AG04449 (cell line): ENCODE measurements around the gene RGS9.

Source experiments
- CTCF ChIA-PET: fragments of 350-600 bp; formaldehyde crosslinking; extraction: SDS; loops from one replicate; lab custom pipeline; 2021; ENCODE audit warnings: antibody characterized with exemption; lab: Yijun Ruan, JAX
- POLR2A ChIA-PET: fragments of 400-600, 350-600 bp; formaldehyde crosslinking; extraction: SDS; loops from one replicate; lab custom pipeline; 2020; ENCODE audit warnings: antibody characterized with exemption, inconsistent platforms; lab: Yijun Ruan, JAX
- DNase-seq: peaks from one replicate; pipeline ENCODE4 v3.0.0-alpha.2; 2010; ENCODE audit warnings: low read depth, low spot score
- H3K4me3 ChIP-seq: 2 replicates; pipeline ENCODE4 v1.5.1; 2011; ENCODE audit warnings: low read depth, mild to moderate bottlenecking, control low read depth, low read length
- TF ChIP-seq, protein P1 (sequence below): IDR thresholded peaks from one replicate; pipeline ENCODE4 v1.5.1; 2011; ENCODE audit warnings: mild to moderate bottlenecking, moderate library complexity, low read length, control low read depth, inconsistent platforms; ENCODE audit not compliant: insufficient read depth; ENCODE audit errors: missing control alignments

The RGS9 gene

DNA sequence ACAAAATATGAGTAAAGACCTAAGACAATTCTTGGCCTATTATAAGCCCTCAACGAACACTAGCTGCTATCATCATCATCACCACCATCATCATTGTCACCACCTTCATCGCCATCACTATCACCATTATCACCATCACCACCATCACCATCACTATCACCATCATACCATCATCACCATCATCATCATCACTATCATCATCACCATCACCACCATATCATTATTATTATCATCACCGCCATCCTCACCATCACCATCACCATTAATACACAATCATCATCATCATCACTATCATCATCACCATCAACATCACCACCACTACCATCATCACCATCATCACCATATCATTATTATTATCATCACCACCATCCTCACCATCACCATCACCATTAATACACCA, 82.5 kb downstream of the RGS9 start:
- H3K4me3 ChIP-seq = no peak overlapping the region
- TF ChIP-seq, protein P1, sequence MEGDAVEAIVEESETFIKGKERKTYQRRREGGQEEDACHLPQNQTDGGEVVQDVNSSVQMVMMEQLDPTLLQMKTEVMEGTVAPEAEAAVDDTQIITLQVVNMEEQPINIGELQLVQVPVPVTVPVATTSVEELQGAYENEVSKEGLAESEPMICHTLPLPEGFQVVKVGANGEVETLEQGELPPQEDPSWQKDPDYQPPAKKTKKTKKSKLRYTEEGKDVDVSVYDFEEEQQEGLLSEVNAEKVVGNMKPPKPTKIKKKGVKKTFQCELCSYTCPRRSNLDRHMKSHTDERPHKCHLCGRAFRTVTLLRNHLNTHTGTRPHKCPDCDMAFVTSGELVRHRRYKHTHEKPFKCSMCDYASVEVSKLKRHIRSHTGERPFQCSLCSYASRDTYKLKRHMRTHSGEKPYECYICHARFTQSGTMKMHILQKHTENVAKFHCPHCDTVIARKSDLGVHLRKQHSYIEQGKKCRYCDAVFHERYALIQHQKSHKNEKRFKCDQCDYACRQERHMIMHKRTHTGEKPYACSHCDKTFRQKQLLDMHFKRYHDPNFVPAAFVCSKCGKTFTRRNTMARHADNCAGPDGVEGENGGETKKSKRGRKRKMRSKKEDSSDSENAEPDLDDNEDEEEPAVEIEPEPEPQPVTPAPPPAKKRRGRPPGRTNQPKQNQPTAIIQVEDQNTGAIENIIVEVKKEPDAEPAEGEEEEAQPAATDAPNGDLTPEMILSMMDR = no peak
- ChIA-PET POLR2A (no interaction called here), CTCF (interaction anchor here (0.8 to 5.5 kb wide), 5 partner anchors 9 to 946 kb away, joined by 3 to 30 read pairs (median 4); no protein-coding TSS in a partner anchor)
- DNase-seq = no peak

DNA sequence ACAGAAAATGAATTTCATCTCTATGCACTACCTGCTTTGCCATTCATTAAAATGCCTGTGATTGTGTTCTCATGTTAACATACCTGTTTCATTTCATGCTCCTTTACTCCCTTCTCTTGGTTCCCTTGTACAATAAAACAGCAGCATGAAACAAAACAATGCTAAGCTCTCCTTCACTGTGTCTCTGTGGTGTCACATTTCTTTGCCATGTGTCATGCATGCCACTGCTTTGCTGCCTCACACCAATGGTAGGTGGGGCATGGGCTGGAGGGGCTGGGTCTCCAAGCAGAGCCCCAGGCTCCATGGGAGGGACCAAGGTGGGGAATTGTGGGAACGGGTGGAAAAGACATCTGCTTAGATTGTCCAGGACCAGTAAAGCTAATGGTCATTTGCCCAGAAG, 83.6 kb downstream of the RGS9 start:
- H3K4me3 ChIP-seq = no peak overlapping the region
- TF ChIP-seq, protein P1 = no peak
- ChIA-PET CTCF (interaction anchor here (1.1 to 5.5 kb wide), 4 partner anchors 10 to 944 kb away, joined by 3 to 30 read pairs (median 5); no protein-coding TSS in a partner anchor), POLR2A (no interaction called here)
- no peak for DNase-seq

DNA sequence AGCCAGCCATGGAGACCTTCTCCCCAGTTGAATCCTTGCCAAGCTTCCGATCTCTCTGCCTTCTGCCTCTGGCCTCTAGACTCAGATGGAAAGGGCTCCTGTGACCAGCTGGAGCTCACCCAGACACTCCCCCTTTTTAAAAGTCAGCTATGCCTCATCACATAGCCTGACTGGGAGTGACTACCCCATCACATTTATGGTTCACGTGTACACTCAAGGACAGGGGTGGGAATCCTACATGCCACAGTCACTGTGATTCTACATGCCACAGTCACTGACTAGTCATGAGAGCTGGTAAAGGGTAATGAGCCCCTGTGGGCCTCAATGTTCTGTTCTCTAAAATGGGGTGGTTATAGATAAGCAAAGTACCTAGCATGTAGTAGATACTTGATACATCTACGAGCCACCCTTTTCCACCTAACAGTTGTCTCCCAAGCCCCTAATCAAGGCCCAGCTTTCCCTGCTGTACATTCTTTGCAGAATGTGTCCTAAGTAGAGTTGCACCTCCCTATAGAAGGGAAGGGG, 85.1 kb downstream of the RGS9 start:
- CTCF ChIA-PET = interaction anchor here (1.5 to 5.5 kb wide), 3 partner anchors 10 to 942 kb away, joined by 3 to 30 read pairs (median 6); no protein-coding TSS in a partner anchor
- TF ChIP-seq, protein P1 = no peak
- H3K4me3 ChIP-seq = no peak overlapping the region
- DNase-seq = no peak
- POLR2A ChIA-PET = no interaction called here

DNA sequence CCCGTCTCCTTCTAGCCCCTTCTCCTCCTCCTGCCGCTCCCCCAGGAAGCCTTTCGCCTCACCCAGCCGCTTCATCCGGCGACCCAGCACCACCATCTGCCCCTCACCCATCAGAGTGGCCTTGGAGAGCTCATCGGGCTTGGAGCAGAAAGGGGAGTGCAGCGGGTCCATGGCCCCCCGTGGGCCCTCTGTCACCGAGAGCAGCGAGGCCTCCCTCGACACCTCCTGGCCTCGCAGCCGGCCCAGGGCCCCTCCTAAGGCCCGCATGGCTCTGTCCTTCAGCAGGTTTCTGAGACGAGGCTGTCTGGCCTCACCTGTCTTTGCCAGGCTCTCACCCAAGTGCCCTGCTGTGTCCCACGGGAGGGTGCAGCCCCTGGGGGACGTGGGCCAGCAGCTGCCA, 87.9 kb downstream of the RGS9 start:
- ChIA-PET CTCF (no interaction called here), POLR2A (no interaction called here)
- TF ChIP-seq, protein P1 = no peak
- no peak for DNase-seq
- H3K4me3 ChIP-seq = no peak overlapping the region

DNA sequence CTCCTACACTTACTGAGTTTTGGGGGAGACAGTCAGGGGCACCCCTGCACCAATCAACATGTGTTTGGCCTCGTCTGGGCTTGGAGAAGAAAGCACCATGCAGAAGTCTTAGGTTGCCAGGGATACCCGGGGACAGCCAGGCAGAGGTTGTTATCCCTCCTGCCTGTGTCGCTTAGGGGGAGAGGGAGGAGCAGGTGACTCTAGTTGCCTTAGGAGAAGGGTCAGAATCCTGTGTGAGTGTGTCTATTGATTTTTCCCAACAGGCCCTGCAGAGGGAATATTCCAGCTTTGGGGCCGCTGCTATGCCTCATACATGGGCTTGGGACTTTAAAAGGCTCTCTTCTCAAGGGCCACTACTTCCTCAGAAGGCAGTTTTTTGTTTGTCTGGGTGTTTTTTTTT, 89.1 kb downstream of the RGS9 start:
- H3K4me3 ChIP-seq = no peak overlapping the region
- TF ChIP-seq, protein P1 = no peak
- ChIA-PET CTCF (no interaction called here), POLR2A (no interaction called here)
- no peak for DNase-seq

DNA sequence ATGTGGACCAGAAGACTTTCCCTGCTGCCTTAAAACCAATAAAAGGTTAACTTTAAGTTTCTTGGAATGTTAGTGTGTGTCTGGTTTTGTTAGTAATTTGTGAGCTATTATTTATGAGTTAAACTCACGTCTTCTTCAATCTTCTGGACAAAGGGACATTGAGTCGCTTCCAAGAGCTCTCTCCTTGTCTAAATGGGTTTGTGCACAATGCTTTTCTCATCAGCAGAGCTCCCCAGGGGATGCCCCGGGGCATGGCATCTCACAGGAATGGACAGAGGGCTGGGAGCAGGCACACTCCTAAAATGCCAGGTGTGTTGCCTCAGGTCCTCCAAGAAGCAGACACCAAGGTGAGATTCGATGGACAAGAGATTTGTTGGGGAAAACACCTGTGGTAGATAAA, 90.5 kb downstream of the RGS9 start:
- POLR2A ChIA-PET = no interaction called here
- CTCF ChIA-PET = interaction anchor here (1.3 to 6.1 kb wide), 3 partner anchors 8 to 938 kb away, joined by 3 to 107 read pairs (median 5); no protein-coding TSS in a partner anchor
- no peak overlapping the region for H3K4me3 ChIP-seq
- TF ChIP-seq, protein P1 = no peak
- DNase-seq = no peak
